Esophagus muscularis mucosa (tissue), 4 donors: ENCODE data around the gene CLNK.

ENCODE experiments used
- CTCF ChIP-seq, 3 experiments: fragments of 200-600 bp in 2 of 3; fragments of 450-650 bp in 1 of 3; sonication (generic) in 2 of 3; IDR thresholded peaks; one replicate each; pipeline ENCODE4 v1.5.1; 2017 to 2019; ENCODE audit warnings: antibody characterized with exemption in 3 of 3, mild to moderate bottlenecking in 2 of 3, moderate library complexity in 1 of 3
- EP300 ChIP-seq: sonication (generic); formaldehyde crosslinking; IDR thresholded peaks from one replicate; pipeline ENCODE4 v1.6.1; 2017; ENCODE audit warnings: antibody characterized with exemption
- POLR2A ChIP-seq: fragments of 450-650 bp; IDR thresholded peaks from one replicate; pipeline ENCODE4 v1.6.1; 2017; ENCODE audit warnings: antibody characterized with exemption, moderate library complexity, mild to moderate bottlenecking, low read depth

GRCh38 chr4:10448991-10449390, 235.6 kb downstream of the CLNK start:
- TF ChIP-seq POLR2A: no peak
- TF ChIP-seq EP300: no peak
- TF ChIP-seq CTCF (IDR thresholded peaks at IDR 0.05): no peak
